ENCODE results near the gene RANBP17.

DNA sequence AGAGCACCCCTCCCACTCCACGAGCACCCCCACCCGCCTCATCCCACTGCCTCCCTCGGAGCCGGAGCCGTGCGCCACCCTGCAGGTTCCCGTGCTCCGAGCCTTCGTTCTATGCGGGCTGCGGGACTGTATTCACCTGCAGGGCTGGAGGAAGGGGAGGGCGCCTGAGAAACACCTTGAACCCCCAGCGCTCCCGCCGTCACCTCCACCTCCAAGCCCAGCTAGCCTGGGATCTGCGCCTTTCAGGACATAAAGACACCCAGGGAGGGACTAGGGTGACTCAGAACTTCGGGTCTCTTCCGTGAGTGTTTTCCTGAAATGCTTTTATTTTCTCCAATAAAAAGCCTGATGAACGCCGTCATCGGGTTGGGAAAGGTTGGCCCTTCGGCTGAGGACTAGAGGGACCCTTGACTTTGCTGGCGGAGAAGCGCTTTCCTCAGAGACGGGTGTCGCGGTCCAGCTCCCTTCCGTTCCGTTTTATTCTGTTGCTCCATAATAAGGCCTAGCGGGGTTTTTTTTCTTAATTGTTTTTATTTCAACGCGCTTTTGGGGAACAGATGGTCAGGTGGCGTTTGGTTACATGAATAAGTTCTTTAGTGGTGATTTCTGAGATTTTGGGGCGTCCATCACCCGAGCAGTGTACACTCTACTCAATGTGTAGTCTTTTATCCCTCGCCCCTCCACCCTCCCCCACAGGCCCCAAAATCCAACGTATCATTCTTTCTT is 451.8 kb downstream of the RANBP17 start:
- TF ChIP-seq ATF6 (CRISPR knock-in tag; IDR thresholded peaks at IDR 0.05) (no peak), TBP (optimal IDR thresholded peaks at IDR 0.05; ENCODE audit: low read depth, low read length) (no peak), POLR2AphosphoS5 (IDR thresholded peaks at IDR 0.05; ENCODE audit: control insufficient read depth, insufficient read depth, low read depth, low read length) (no peak), IRF1 (CRISPR knock-in tag; IDR thresholded peaks at IDR 0.05; ENCODE audit: borderline replicate concordance) (no peak), POLR2A (conservative IDR thresholded peaks at IDR 0.05) (no peak), NEUROD1 (IDR thresholded peaks at IDR 0.05; ENCODE audit: borderline replicate concordance, low read depth, low read length, partially characterized antibody) (no peak), BHLHE40 (IDR thresholded peaks at IDR 0.05; ENCODE audit: low read length) (no peak), TRIM24 (IDR thresholded peaks at IDR 0.05) (no peak), EZH2 (IDR thresholded peaks at IDR 0.05; ENCODE audit: borderline replicate concordance, low read depth, low read length) (no peak), ZNF785 (CRISPR knock-in tag; IDR thresholded peaks at IDR 0.05) (no peak), ESRRA (IDR thresholded peaks at IDR 0.05; ENCODE audit: borderline replicate concordance, low read depth) (no peak)
- TF ChIP-seq, protein P1, sequence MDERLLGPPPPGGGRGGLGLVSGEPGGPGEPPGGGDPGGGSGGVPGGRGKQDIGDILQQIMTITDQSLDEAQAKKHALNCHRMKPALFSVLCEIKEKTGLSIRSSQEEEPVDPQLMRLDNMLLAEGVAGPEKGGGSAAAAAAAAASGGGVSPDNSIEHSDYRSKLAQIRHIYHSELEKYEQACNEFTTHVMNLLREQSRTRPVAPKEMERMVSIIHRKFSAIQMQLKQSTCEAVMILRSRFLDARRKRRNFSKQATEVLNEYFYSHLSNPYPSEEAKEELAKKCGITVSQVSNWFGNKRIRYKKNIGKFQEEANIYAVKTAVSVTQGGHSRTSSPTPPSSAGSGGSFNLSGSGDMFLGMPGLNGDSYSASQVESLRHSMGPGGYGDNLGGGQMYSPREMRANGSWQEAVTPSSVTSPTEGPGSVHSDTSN (CRISPR knock-in tag; IDR thresholded peaks at IDR 0.05; ENCODE audit: low read depth) = no peak
- TF ChIP-seq, protein P1 (tag; conservative IDR thresholded peaks at IDR 0.05; ENCODE audit: low read depth) = no peak
- TF ChIP-seq, protein P2, sequence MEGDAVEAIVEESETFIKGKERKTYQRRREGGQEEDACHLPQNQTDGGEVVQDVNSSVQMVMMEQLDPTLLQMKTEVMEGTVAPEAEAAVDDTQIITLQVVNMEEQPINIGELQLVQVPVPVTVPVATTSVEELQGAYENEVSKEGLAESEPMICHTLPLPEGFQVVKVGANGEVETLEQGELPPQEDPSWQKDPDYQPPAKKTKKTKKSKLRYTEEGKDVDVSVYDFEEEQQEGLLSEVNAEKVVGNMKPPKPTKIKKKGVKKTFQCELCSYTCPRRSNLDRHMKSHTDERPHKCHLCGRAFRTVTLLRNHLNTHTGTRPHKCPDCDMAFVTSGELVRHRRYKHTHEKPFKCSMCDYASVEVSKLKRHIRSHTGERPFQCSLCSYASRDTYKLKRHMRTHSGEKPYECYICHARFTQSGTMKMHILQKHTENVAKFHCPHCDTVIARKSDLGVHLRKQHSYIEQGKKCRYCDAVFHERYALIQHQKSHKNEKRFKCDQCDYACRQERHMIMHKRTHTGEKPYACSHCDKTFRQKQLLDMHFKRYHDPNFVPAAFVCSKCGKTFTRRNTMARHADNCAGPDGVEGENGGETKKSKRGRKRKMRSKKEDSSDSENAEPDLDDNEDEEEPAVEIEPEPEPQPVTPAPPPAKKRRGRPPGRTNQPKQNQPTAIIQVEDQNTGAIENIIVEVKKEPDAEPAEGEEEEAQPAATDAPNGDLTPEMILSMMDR (IDR thresholded peaks at IDR 0.05 in 2 of 3, conservative IDR thresholded peaks at IDR 0.05 in 1 of 3; ENCODE audit: insufficient read depth in 2 of 3, low read depth in 1 of 3, low read length in 3 of 3) = no peak

Measured in K562 (cell line).